ENCODE data around the gene STX16. TPM values are rescaled to one million over a fixed set of nuclear protein-coding genes. Genes with fewer than 3 reads are reported as not detected.
A peak's percentile ranks its signal among the peaks of the same experiment; 100 is the strongest.

STX16 gene
- polyA plus RNA-seq, 3 donors = 15.6 to 165 (median 27.4) TPM

GRCh38 chr20:58700823-58701222 lies 49.7 kb downstream of the STX16 start:
- H3K4me3 ChIP-seq (replicated peaks in 1 of 3; ENCODE audit: low read depth in 2 of 3, low read length in 3 of 3) = no peak overlapping the region
- H3K36me3 ChIP-seq (replicated peaks in 1 of 2; ENCODE audit: control insufficient read depth in 1 of 2, insufficient read depth in 2 of 2, low read length in 2 of 2) = peaks cover 89 to 97% of the 10 kb centered on the region in 2 donors
- no peaks in the 10 kb centered on the region for H3K9me3 ChIP-seq (replicated peaks in 1 of 2; ENCODE audit: control insufficient read depth in 1 of 2, insufficient read depth in 1 of 2, low read length in 2 of 2)
- peaks cover 0 to 2% (median 0%) of the 10 kb centered on the region in 3 donors for H3K27me3 Mint-ChIP-seq (ENCODE audit: low read depth in 3 of 3)
- H3K4me3 Mint-ChIP-seq = no peak overlapping the region
- TF ChIP-seq CTCF (IDR thresholded peaks at IDR 0.05) = no peak
- H3K27me3 ChIP-seq (ENCODE audit: control insufficient read depth in 2 of 2, insufficient read depth in 2 of 2, low read length in 2 of 2) = no peaks in the 10 kb centered on the region
- H3K9ac ChIP-seq (ENCODE audit: insufficient read depth, low read length, poor library complexity, severe bottlenecking) = no peak overlapping the region
- intact Hi-C loops (cut with micrococcal nuclease) = no loop called here
- H3K36me3 Mint-ChIP-seq = peaks cover 45 to 55% of the 10 kb centered on the region in 2 donors
- H4K20me1 ChIP-seq (ENCODE audit: insufficient read depth, low read length) = peaks cover 5% of the 10 kb centered on the region
- H3K4me1 ChIP-seq (ENCODE audit: control insufficient read depth in 1 of 2, insufficient read depth in 2 of 2, low read length in 2 of 2) = no peaks in the 10 kb centered on the region
- no peak overlapping the region for H3K27ac Mint-ChIP-seq
- no peaks in the 10 kb centered on the region for H3K79me2 ChIP-seq (ENCODE audit: insufficient read depth, low read length)
- no peak overlapping the region for H3K27ac ChIP-seq (ENCODE audit: low read depth in 1 of 2, low read length in 2 of 2)
- WGBS (ENCODE audit: insufficient coverage) = 96% methylated on average over 9 of the region's 11 CpGs
- no peaks in the 10 kb centered on the region for H3K4me1 Mint-ChIP-seq
- H3K9me3 Mint-ChIP-seq = peaks cover 0 to 1% (median 0%) of the 10 kb centered on the region in 7 donors
- no peak overlapping the region for H3K4me2 ChIP-seq (replicated peaks; ENCODE audit: extremely low read depth, low read length, poor library complexity, severe bottlenecking)
- H2AFZ ChIP-seq (ENCODE audit: insufficient read depth, low read depth, low read length, poor library complexity, severe bottlenecking) = no peak overlapping the region
- DNase-seq = no peak

DNA sequence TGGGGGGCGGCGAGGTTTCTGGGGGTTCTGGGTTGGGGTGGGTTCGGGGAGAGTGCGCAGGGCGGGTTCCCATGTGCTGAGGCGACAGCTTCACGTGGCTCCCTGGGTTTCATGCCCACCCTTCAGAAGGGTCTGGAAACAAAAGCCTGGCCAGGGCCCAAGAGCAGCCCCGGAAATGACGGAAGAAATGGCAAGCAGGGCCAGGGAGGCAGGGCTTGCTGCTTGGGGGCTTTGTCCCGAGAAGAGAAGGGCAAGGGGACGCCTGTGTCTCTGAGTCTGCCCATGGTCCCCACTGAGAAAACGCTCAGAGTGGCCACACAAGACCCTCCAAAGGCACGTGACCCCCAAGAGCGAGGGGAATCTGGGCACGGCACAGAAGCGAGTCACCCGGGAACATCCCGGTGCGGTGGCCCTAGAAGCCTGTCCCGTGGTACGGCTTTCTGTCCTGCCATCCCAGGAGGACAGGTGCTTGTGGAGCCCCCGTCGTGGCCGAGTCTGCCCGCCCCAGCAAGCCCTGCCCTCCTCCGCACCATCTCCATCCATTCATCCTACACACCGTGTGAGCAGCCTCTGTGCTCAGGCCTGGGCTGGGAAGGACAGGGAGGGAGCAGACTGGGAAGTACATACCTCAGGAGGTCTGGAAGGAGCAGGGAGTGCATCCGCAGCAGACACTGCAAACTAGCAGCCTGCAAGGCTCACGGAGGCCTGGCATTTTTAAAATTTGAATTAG lies 50.5 kb downstream of the STX16 start:
- WGBS (ENCODE audit: insufficient coverage) = 97% methylated on average over 24 of the region's 29 CpGs
- peaks cover 5% of the 10 kb centered on the region for H4K20me1 ChIP-seq (ENCODE audit: insufficient read depth, low read length)
- H3K27ac ChIP-seq (ENCODE audit: low read depth in 1 of 2, low read length in 2 of 2) = no peak overlapping the region
- Mint-ChIP-seq H3K27ac (peak overlapping the region in 3 of 7 donors; percentile 18 to 45 (median 37)), H3K36me3 (peaks cover 51 to 59% of the 10 kb centered on the region in 2 donors), H3K9me3 (peaks cover 0 to 1% (median 0%) of the 10 kb centered on the region in 7 donors), H3K4me1 (no peaks in the 10 kb centered on the region), H3K27me3 (ENCODE audit: low read depth in 3 of 3) (peaks cover 0 to 2% (median 0%) of the 10 kb centered on the region in 3 donors), H3K4me3 (no peak overlapping the region)
- DNase-seq = no peak
- no peak overlapping the region for H3K9ac ChIP-seq (ENCODE audit: insufficient read depth, low read length, poor library complexity, severe bottlenecking)
- no peak overlapping the region for H3K4me3 ChIP-seq (replicated peaks in 1 of 3; ENCODE audit: low read depth in 2 of 3, low read length in 3 of 3)
- intact Hi-C loops (cut with micrococcal nuclease) = no loop called here
- H3K4me1 ChIP-seq (ENCODE audit: control insufficient read depth in 1 of 2, insufficient read depth in 2 of 2, low read length in 2 of 2) = no peaks in the 10 kb centered on the region
- no peaks in the 10 kb centered on the region for H3K27me3 ChIP-seq (ENCODE audit: control insufficient read depth in 2 of 2, insufficient read depth in 2 of 2, low read length in 2 of 2)
- no peaks in the 10 kb centered on the region for H3K79me2 ChIP-seq (ENCODE audit: insufficient read depth, low read length)
- H3K36me3 ChIP-seq (replicated peaks in 1 of 2; ENCODE audit: control insufficient read depth in 1 of 2, insufficient read depth in 2 of 2, low read length in 2 of 2) = peaks cover 81 to 97% of the 10 kb centered on the region in 2 donors
- H3K4me2 ChIP-seq (replicated peaks; ENCODE audit: extremely low read depth, low read length, poor library complexity, severe bottlenecking) = no peak overlapping the region
- no peaks in the 10 kb centered on the region for H3K9me3 ChIP-seq (replicated peaks in 1 of 2; ENCODE audit: control insufficient read depth in 1 of 2, insufficient read depth in 1 of 2, low read length in 2 of 2)
- TF ChIP-seq CTCF (IDR thresholded peaks at IDR 0.05) = no peak
- H2AFZ ChIP-seq (ENCODE audit: insufficient read depth, low read depth, low read length, poor library complexity, severe bottlenecking) = no peak overlapping the region

All from CD14-positive monocyte (primary cell).